Peyer's patch (tissue), 4 donors: ENCODE measurements around the gene SLC25A22.

Experiments used
- POLR2A ChIP-seq, 2 donors: fragments of 450-650 bp; IDR thresholded peaks; one replicate each; pipeline ENCODE4 v1.5.1; 2017; ENCODE audit warnings: antibody characterized with exemption in 2 of 2, mild to moderate bottlenecking in 2 of 2, moderate library complexity in 2 of 2
- TF ChIP-seq, protein P1 (sequence below), 6 experiments: fragments of 450-650 bp in 4 of 6; fragments of 200-600 bp in 2 of 6; sonication (generic) in 1 of 6; IDR thresholded peaks; one replicate each; pipeline ENCODE4 v1.5.1; 2017 to 2019; ENCODE audit warnings: antibody characterized with exemption in 6 of 6, mild to moderate bottlenecking in 3 of 6, moderate library complexity in 1 of 6

DNA sequence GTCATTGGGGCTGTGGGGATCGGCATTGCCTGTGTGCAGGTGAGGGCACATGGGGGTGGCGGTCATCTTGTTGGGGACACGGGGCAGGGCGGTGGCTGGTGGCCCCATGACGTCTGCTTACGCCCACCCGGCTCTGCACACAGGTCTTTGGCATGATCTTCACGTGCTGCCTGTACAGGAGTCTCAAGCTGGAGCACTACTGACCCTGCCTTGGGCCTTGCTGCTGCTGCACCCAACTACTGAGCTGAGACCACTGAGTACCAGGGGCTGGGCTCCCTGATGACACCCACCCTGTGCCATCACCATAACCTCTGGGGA lies 39.9 kb upstream of the SLC25A22 start:
- TF ChIP-seq, protein P1, sequence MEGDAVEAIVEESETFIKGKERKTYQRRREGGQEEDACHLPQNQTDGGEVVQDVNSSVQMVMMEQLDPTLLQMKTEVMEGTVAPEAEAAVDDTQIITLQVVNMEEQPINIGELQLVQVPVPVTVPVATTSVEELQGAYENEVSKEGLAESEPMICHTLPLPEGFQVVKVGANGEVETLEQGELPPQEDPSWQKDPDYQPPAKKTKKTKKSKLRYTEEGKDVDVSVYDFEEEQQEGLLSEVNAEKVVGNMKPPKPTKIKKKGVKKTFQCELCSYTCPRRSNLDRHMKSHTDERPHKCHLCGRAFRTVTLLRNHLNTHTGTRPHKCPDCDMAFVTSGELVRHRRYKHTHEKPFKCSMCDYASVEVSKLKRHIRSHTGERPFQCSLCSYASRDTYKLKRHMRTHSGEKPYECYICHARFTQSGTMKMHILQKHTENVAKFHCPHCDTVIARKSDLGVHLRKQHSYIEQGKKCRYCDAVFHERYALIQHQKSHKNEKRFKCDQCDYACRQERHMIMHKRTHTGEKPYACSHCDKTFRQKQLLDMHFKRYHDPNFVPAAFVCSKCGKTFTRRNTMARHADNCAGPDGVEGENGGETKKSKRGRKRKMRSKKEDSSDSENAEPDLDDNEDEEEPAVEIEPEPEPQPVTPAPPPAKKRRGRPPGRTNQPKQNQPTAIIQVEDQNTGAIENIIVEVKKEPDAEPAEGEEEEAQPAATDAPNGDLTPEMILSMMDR (IDR thresholded peaks at IDR 0.05), result no peak
- no peak for TF ChIP-seq POLR2A (IDR thresholded peaks at IDR 0.05)
